Measurements from ENCODE around the gene UTY. TPM values are rescaled to one million over a fixed set of nuclear protein-coding genes. Genes with fewer than 3 reads are reported as not detected.

The UTY gene
- total and polyA plus RNA-seq, 2 donors = 9.4 TPM; not detected in 1

DNA sequence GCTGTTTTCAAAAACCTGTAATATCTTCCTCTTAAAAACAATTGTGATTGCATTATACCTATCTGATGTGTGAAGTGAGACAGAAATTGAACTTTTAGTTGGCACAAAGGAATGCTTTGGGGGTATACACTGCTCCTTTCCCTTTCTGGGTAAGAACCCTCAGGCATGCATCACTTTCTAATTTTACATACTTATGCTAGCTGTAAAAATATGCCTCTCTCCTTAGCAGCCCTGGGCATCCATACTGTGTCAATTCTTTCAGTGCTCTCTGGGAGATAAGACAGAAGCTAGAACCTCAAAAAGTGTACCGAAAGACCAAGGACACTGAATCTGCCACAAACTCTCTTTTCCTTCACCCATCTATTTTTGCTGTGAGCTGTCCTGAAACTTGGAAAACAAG, 246.7 kb downstream of the UTY start:
- Histone ChIP-seq H3K9me3 (ENCODE audit: control insufficient read depth in 2 of 2, insufficient read depth in 1 of 2, low read length in 1 of 2) (peaks cover 0 to 1% of the 10 kb centered on the region in 2 donors), H3K27ac (ENCODE audit: low read depth in 1 of 2, low read length in 1 of 2) (no peak overlapping the region), H3K36me3 (ENCODE audit: control insufficient read depth in 2 of 2, insufficient read depth in 2 of 2, low read length in 1 of 2) (peaks cover 0 to 23% of the 10 kb centered on the region in 2 donors), H3K4me1 (ENCODE audit: control insufficient read depth in 2 of 2, insufficient read depth in 2 of 2, low read length in 2 of 2) (no peaks in the 10 kb centered on the region), H3K27me3 (ENCODE audit: control insufficient read depth in 2 of 2, insufficient read depth in 1 of 2, low read length in 1 of 2) (no peaks in the 10 kb centered on the region), H3K4me3 (ENCODE audit: low read length in 2 of 2) (no peak overlapping the region)
- 96% methylated on average over 1 of the region's 1 CpG for WGBS
- DNase-seq (ENCODE audit: low read depth in 6 of 9, low spot score in 9 of 9) = no peak

DNA sequence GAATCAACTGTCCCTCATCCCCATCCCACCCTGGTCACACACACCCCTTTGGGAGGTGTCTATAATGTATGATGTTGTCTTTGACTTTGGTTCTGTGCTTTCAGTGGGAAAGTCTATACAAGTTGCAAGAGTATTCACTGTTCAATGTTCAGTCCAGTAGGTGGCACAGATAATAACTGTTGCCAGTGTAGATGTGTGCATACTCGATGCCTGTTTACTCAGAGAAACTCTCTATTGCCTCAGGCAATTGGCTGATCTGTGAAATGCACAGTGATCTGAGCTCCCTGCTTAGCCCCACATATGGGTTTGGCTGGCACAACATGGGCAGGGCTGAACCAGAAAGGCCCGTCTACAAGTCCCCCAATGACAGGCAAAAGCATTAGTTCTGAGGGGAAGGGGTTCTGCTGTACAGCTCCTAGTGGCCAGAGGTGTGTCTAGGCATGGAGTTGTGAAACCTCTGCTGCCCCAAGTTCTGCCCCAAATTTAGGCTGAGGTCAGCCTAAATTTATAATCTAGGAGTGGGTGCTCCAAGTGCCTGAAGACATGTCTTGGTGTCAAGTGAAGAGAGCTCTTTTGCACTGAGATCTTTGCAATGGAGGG, 252.4 kb downstream of the UTY start:
- no peak overlapping the region for H3K4me3 ChIP-seq (ENCODE audit: low read length in 2 of 2)
- 86% methylated on average over 2 of the region's 2 CpGs for WGBS

DNA sequence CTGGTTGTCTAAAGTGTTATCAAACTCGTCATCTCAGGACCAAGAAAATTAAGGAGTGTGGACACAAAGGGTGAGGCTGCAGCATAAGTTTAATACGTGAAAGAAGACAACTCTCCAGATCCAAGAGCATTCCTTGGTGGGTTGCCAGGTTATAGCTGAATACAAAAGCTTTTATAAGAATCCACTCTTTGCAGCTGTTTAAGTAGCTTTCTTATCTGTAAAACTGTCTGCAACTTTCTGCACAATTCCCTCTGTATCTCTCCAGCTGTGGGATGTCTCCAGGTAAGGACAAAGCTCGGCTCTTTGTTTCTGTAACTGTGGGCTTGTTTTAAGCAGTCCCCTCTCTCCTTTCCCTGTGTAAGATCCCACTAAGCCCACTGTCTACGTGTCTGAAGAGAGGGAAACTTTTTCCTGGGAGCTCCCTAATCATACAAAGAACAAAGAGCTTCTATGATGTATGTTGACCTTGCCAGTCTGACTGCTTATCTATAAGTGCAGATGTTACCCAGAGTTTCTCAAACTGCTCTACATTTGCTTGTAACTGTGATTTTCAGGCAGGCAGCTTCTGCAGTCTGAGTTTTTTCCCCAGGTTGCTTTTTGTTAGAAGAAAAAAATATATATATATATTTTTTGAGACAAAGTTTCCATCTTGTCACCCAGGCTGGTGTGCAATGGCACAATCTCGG, 268.7 kb downstream of the UTY start:
- Histone ChIP-seq H3K9me3 (ENCODE audit: control insufficient read depth in 2 of 2, insufficient read depth in 1 of 2, low read length in 1 of 2) (peaks cover 0 to 1% of the 10 kb centered on the region in 2 donors), H3K36me3 (ENCODE audit: control insufficient read depth in 2 of 2, insufficient read depth in 2 of 2, low read length in 1 of 2) (no peaks in the 10 kb centered on the region), H3K27ac (ENCODE audit: low read depth in 1 of 2, low read length in 1 of 2) (no peak overlapping the region), H3K4me3 (ENCODE audit: low read length in 2 of 2) (no peak overlapping the region), H3K27me3 (ENCODE audit: control insufficient read depth in 2 of 2, insufficient read depth in 1 of 2, low read length in 1 of 2) (no peaks in the 10 kb centered on the region), H3K4me1 (ENCODE audit: control insufficient read depth in 2 of 2, insufficient read depth in 2 of 2, low read length in 2 of 2) (no peaks in the 10 kb centered on the region)
- no peak for DNase-seq (ENCODE audit: low read depth in 6 of 9, low spot score in 9 of 9)
- 88% methylated on average over 5 of the region's 5 CpGs for WGBS

More for the DNA sequence above, 252.4 kb downstream of the UTY start:
- Histone ChIP-seq H3K9me3 (ENCODE audit: control insufficient read depth in 2 of 2, insufficient read depth in 1 of 2, low read length in 1 of 2) (no peaks in the 10 kb centered on the region), H3K4me1 (ENCODE audit: control insufficient read depth in 2 of 2, insufficient read depth in 2 of 2, low read length in 2 of 2) (no peaks in the 10 kb centered on the region), H3K27me3 (ENCODE audit: control insufficient read depth in 2 of 2, insufficient read depth in 1 of 2, low read length in 1 of 2) (no peaks in the 10 kb centered on the region), H3K27ac (ENCODE audit: low read depth in 1 of 2, low read length in 1 of 2) (no peak overlapping the region), H3K36me3 (ENCODE audit: control insufficient read depth in 2 of 2, insufficient read depth in 2 of 2, low read length in 1 of 2) (no peaks in the 10 kb centered on the region)
- DNase-seq (ENCODE audit: low read depth in 6 of 9, low spot score in 9 of 9) = no peak

DNA sequence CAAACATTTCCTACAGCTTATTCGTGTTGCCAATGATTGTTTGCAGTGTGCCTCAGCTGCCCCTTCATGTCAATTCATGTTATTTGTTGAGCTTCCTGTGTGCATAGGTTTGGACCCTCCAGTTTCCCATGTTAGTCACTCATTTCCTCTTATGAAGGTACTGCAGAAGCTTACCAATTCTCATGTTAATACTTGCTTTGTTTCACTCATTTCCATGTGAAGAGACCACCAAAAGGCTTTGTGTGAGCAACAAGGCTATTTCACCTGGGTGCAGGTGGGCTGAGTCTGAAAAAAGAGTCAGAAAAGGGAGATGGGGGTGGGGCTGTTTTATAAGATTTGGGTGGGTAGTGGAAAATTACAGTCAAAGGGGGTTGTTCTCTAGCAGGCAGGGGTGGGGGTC, 274.6 kb downstream of the UTY start:
- H3K27me3 ChIP-seq (ENCODE audit: control insufficient read depth in 2 of 2, insufficient read depth in 1 of 2, low read length in 1 of 2) = no peaks in the 10 kb centered on the region
- DNase-seq (ENCODE audit: low read depth in 6 of 9, low spot score in 9 of 9) = no peak
- H3K9me3 ChIP-seq (ENCODE audit: control insufficient read depth in 2 of 2, insufficient read depth in 1 of 2, low read length in 1 of 2) = no peaks in the 10 kb centered on the region
- H3K4me1 ChIP-seq (ENCODE audit: control insufficient read depth in 2 of 2, insufficient read depth in 2 of 2, low read length in 2 of 2) = no peaks in the 10 kb centered on the region
- H3K4me3 ChIP-seq (ENCODE audit: low read length in 2 of 2) = no peak overlapping the region
- no peak overlapping the region for H3K27ac ChIP-seq (ENCODE audit: low read depth in 1 of 2, low read length in 1 of 2)
- no peaks in the 10 kb centered on the region for H3K36me3 ChIP-seq (ENCODE audit: control insufficient read depth in 2 of 2, insufficient read depth in 2 of 2, low read length in 1 of 2)
- 94% methylated on average over 1 of the region's 1 CpG for WGBS

Other genes with a start within 250 kb of the UTY start
- gene TMSB4Y, start 223.9 kb upstream of the UTY start, total RNA-seq = not detected
- 5.0 TPM for gene TMSB4Y, start 223.9 kb upstream of the UTY start, polyA plus RNA-seq

All from thymus (tissue), 11 donors.